ENCODE results near the gene CALD1.

CALD1 gene

GRCh38 chr7:134828361-134828760 is 48.9 kb downstream of the CALD1 start:
- no peak overlapping the region for H3K4me3 ChIP-seq (ENCODE audit: insufficient read depth, low read length, poor library complexity, severe bottlenecking)
- no peaks in the 10 kb centered on the region for H3K36me3 ChIP-seq (ENCODE audit: low read length)
- H2AFZ ChIP-seq (ENCODE audit: low read depth, low read length, severe bottlenecking) = no peak overlapping the region
- no peak overlapping the region for H3K9ac ChIP-seq (ENCODE audit: low read length)
- H3K27ac ChIP-seq (ENCODE audit: low read depth, low read length) = no peak overlapping the region
- TF ChIP-seq CTCF (IDR thresholded peaks at IDR 0.05; ENCODE audit: insufficient read depth, low read length, poor library complexity, severe bottlenecking) (no peak), EZH2phosphoT487 (conservative IDR thresholded peaks at IDR 0.05; ENCODE audit: low read length) (no peak)
- no peaks in the 10 kb centered on the region for H3F3A ChIP-seq (ENCODE audit: insufficient read depth)
- no peaks in the 10 kb centered on the region for H3K27me3 ChIP-seq (ENCODE audit: low read length)
- H3K9me3 ChIP-seq (ENCODE audit: insufficient read depth, low read length) = no peaks in the 10 kb centered on the region
- H3K79me2 ChIP-seq (ENCODE audit: insufficient read depth, low read length) = no peaks in the 10 kb centered on the region
- no peaks in the 10 kb centered on the region for H4K20me1 ChIP-seq (ENCODE audit: low read depth, low read length)
- H3K9me2 ChIP-seq (replicated peaks; ENCODE audit: insufficient read depth, low read length) = no peaks in the 10 kb centered on the region
- no peak overlapping the region for H3K4me2 ChIP-seq (ENCODE audit: low read depth, low read length, poor library complexity, severe bottlenecking)

- Histone ChIP-seq H3K27ac (ENCODE audit: low read depth, low read length) (no peak overlapping the region), H3K79me2 (ENCODE audit: insufficient read depth, low read length) (no peaks in the 10 kb centered on the region), H3K4me3 (ENCODE audit: insufficient read depth, low read length, poor library complexity, severe bottlenecking) (no peak overlapping the region), H3F3A (ENCODE audit: insufficient read depth) (no peaks in the 10 kb centered on the region), H3K27me3 (ENCODE audit: low read length) (no peaks in the 10 kb centered on the region), H4K20me1 (ENCODE audit: low read depth, low read length) (no peaks in the 10 kb centered on the region), H3K4me2 (ENCODE audit: low read depth, low read length, poor library complexity, severe bottlenecking) (no peak overlapping the region), H3K9ac (ENCODE audit: low read length) (no peak overlapping the region), H3K9me2 (replicated peaks; ENCODE audit: insufficient read depth, low read length) (no peaks in the 10 kb centered on the region), H2AFZ (ENCODE audit: low read depth, low read length, severe bottlenecking) (no peak overlapping the region), H3K36me3 (ENCODE audit: low read length) (no peaks in the 10 kb centered on the region), H3K9me3 (ENCODE audit: insufficient read depth, low read length) (no peaks in the 10 kb centered on the region)
- no peak for TF ChIP-seq EZH2phosphoT487 (conservative IDR thresholded peaks at IDR 0.05; ENCODE audit: low read length)
- no peak for TF ChIP-seq CTCF (IDR thresholded peaks at IDR 0.05; ENCODE audit: insufficient read depth, low read length, poor library complexity, severe bottlenecking)
Measured at GRCh38 chr7:134829380-134829986, 50.0 kb downstream of the CALD1 start.

DNA sequence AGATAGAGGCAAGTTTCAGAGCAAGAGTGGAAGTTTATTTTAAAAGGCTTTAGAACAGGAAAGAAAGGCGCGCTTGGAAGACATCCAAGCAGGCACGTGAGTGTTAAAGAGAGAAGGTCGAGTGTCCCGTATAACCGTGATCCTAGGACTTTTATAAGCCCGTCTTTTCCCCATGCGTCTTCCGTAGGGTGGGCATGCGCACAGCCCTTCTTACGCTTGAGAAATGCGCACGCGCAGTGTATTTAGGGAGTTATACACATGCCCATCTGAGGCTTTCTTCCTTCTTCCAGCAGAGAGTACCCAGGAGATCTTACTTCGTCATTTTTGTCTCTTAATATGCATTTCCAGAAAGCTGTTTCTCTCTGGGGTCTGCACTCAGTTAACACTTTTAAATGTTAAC is 52.4 kb downstream of the CALD1 start:
- Histone ChIP-seq H3K9me3 (ENCODE audit: insufficient read depth, low read length) (no peaks in the 10 kb centered on the region), H4K20me1 (ENCODE audit: low read depth, low read length) (no peaks in the 10 kb centered on the region), H3K27ac (ENCODE audit: low read depth, low read length) (no peak overlapping the region), H3K27me3 (ENCODE audit: low read length) (no peaks in the 10 kb centered on the region), H3F3A (ENCODE audit: insufficient read depth) (no peaks in the 10 kb centered on the region), H3K4me2 (ENCODE audit: low read depth, low read length, poor library complexity, severe bottlenecking) (no peak overlapping the region), H3K4me3 (ENCODE audit: insufficient read depth, low read length, poor library complexity, severe bottlenecking) (no peak overlapping the region), H3K9ac (ENCODE audit: low read length) (no peak overlapping the region), H2AFZ (ENCODE audit: low read depth, low read length, severe bottlenecking) (no peak overlapping the region), H3K9me2 (replicated peaks; ENCODE audit: insufficient read depth, low read length) (no peaks in the 10 kb centered on the region), H3K36me3 (ENCODE audit: low read length) (no peaks in the 10 kb centered on the region), H3K79me2 (ENCODE audit: insufficient read depth, low read length) (no peaks in the 10 kb centered on the region)
- TF ChIP-seq CTCF (IDR thresholded peaks at IDR 0.05; ENCODE audit: insufficient read depth, low read length, poor library complexity, severe bottlenecking) (no peak), EZH2phosphoT487 (conservative IDR thresholded peaks at IDR 0.05; ENCODE audit: low read length) (no peak)

Data from SU-DHL-6 (cell line).